Stimulated activated CD8-positive, alpha-beta memory T cell treated with anti-CD3 and anti-CD28 coated beads, Interleukin-2, amount 100 ng/mL, for 48 hours (primary cell): ENCODE data around the gene SLC26A2.

ENCODE experiments used
- DNase-seq, 2 donors: peaks; one replicate each; pipeline ENCODE4 v3.0.0-alpha.2; 2020; ENCODE audit warnings: low read depth in 2 of 2

Gene SLC26A2

GRCh38 chr5:149962601-149963300, 2.2 kb downstream of the SLC26A2 start:
- DNase-seq = no peak

GRCh38 chr5:149963729-149964128, 3.2 kb downstream of the SLC26A2 start:
- no peak for DNase-seq

GRCh38 chr5:149966946-149967345, 6.4 kb downstream of the SLC26A2 start:
- DNase-seq = no peak

- no peak for DNase-seq
These were observed 8.8 kb downstream of the SLC26A2 start for GRCh38 chr5:149969181-149969930.

- no peak for DNase-seq
These were observed 14.9 kb downstream of the SLC26A2 start for GRCh38 chr5:149975409-149975808.

- no peak for DNase-seq
These were observed 19.3 kb downstream of the SLC26A2 start for GRCh38 chr5:149979896-149980295.

GRCh38 chr5:149981206-149981605, 20.6 kb downstream of the SLC26A2 start:
- no peak for DNase-seq

GRCh38 chr5:149982505-149982904, 21.9 kb downstream of the SLC26A2 start:
- DNase-seq = no peak

- no peak for DNase-seq
These were observed 27.6 kb downstream of the SLC26A2 start for GRCh38 chr5:149988126-149988525.

GRCh38 chr5:149990518-149991376, 30.2 kb downstream of the SLC26A2 start:
- peak in 1 of 2 donors; percentile 38 for DNase-seq

- DNase-seq = no peak
These were observed 32.9 kb downstream of the SLC26A2 start for GRCh38 chr5:149993471-149993870.

- DNase-seq = no peak
These were observed 35.0 kb downstream of the SLC26A2 start for GRCh38 chr5:149995385-149996204.

- no peak for DNase-seq
These were observed 35.8 kb downstream of the SLC26A2 start for GRCh38 chr5:149996205-149996890.

GRCh38 chr5:149998281-149998680, 37.7 kb downstream of the SLC26A2 start:
- no peak for DNase-seq

GRCh38 chr5:149999359-149999758, 38.8 kb downstream of the SLC26A2 start:
- no peak for DNase-seq

- DNase-seq = no peak
These were observed 39.3 kb downstream of the SLC26A2 start for GRCh38 chr5:149999866-150000255.

- peak; percentile 81 to 86 for DNase-seq
These were observed 39.9 kb downstream of the SLC26A2 start, which contains the start of the genes HMGXB3 and TIGD6 for GRCh38 chr5:150000256-150000989. TSS of gene HMGXB3 (plus strand) at chr5:150000739. CDS start at chr5:150004853, 4,114 bp downstream. TSS of gene TIGD6 (minus strand) at chr5:150000654. CDS start at chr5:149996348, 4,306 bp downstream.

GRCh38 chr5:150000990-150001659, 40.6 kb downstream of the SLC26A2 start:
- DNase-seq = peak in 1 of 2 donors; percentile 8
